HG02623 (cell line): ENCODE results near the gene TNFRSF13B.

Experiments
- ATAC-seq: cut with Tn5 transposase; IDR thresholded peaks from one replicate; pipeline ENCODE4 v1.9.1; 2021; ENCODE audit warnings: moderate library complexity; ENCODE audit not compliant: unreplicated experiment

TNFRSF13B gene

DNA sequence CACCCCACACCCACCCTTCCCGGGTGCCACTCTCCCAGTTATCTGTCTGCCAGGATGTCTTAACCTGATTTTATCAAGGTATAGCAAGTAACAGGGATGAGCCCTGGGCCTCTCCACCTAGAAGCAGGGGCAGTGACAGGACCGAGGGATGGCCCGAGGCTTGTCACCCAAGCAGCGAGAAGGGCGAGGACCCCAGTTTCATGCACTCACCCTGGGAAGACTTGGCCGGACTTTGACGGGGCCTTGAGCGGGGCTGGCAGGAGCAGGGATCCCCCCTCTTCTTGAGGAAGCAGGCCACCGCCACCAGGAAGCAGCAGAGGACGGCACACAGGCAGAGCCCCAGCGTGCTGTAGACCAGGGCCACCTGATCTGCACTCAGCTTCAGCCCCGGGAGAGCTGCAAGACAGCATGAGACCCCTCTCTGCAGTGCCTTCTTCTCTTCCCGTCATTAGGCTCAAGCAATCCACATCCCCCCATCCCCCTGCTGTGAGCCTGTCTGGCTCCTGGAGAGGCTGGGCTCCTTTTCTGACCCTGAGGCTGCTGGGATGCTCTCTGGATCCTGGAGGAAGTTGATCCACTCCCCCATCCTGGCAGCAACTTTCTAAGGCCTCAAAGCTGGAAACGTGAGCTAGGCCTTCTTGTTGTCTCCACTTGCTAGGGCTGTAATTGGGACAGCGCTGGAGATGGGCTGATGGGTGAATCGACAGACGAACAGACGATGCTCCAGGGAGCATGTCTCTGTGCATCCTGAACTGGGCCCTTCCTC, 31.6 kb downstream of the TNFRSF13B start:
- ATAC-seq = no peak

DNA sequence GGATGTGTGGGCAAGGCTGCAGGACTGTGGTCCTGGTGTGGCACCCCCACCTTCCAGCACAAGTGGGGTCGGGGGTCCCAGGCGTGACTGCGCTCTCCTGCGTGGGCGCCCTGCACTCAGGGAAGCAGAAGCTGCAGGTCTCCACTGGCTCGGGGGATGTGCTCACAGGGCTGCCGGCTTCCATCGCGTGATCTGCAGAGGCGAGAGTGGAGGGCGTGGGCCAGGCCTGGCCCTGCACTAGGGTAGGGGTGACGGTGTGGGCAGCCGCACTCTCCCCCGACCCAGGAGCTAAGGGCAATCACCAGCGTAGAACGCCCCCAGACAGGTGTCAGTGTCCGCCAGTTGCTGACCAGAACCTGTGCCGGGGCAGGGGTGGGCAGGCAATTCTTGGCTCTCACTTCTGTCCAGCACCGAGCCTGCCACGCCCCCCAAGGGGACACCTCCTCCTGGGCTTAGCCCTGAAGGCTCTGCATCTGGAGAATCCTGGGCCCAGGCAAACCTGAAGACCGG, 32.3 kb downstream of the TNFRSF13B start:
- no peak for ATAC-seq

DNA sequence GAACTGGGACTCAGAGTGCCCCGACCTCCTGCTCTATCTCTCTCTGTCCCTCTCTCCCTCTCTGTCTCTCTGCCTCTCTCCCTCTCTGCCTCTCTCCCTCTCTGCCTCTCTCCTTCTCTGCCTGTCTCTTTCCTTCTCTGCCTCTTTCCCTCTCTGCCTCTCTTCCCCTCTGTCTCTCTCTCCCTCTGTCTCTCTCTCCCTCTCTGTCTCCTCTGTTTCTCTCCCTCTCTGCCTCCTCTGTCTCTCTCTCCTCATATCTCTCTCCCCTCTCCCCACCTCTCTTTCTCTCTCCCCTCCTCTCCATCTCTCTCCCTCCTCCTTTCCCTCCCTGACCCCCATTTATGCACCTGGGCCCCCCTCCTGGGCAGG, 32.7 kb downstream of the TNFRSF13B start:
- ATAC-seq = no peak

DNA sequence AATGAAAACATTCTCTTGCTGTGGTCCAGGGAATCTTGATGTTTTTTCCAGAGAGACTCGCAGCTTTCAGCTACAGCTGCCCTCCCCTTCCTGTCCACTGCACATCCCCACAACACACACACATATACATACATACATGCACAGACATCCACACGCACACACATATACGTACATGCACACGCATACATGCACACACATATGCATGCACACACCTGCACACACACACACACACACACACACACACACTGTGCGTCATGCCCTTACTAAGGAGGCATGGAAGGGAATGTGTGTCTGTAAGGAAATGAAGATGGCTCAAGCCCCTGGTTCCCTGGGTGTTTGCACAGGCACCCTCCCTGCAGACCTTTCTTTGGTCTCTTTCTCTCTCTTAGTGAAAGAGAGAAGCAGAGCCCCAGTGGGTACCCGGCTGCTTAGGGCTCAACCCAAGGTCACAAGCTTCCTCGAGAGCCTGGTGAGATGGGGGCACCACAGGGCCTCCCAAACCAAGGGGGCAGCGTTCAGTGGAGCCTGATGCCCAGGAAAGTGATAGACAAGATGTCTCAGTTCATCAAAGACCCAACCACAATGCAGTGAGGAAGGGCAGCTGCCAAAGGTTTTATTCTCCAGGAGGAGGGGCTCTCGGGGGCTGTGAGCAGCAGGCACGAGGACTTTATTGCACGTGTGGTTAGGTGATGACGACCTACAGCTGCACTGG, 33.3 kb downstream of the TNFRSF13B start:
- no peak for ATAC-seq

GRCh38 chr17:16938031-16938430, 33.9 kb downstream of the TNFRSF13B start:
- no peak for ATAC-seq

DNA sequence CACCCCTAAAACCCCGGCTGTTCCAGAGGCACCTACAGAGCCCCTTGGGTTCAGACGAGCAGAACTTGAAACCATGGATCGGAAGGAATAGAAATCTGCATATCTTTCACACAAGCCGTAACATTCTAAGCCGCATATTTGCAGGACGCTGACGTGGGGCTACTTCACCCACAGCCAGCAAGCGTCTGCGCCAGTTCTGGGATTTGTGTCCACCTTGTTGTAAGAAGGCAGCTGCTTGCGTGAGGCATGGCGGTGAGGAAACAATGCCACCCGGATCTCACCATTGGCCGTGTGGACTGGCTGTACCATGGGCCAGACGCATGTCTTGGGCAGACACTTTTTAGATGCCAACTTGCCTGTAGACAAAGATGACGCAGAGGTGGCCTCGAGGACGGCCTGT, 34.5 kb downstream of the TNFRSF13B start:
- no peak for ATAC-seq

- ATAC-seq = no peak
Measured at GRCh38 chr17:16936536-16937310, 35.2 kb downstream of the TNFRSF13B start.

DNA sequence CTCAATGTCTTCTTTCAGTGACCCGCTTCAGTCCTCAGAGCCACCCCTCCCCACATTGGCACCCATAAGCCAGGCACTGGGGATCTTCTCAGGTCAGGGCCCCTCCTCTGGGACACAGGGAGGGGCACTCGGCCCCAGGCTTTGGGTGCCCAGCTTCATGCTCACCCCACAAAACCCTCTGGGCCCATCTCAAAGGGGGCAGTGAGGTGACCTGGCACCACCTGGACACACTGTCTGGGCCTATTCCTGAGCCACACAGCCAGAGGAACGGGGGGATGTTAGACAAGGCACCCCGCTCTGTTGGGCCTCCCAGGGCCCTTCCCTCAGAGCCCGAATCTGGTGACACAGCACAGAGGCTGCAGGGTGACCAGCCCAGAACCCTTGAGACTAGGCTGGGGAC, 36.1 kb downstream of the TNFRSF13B start:
- ATAC-seq = no peak

DNA sequence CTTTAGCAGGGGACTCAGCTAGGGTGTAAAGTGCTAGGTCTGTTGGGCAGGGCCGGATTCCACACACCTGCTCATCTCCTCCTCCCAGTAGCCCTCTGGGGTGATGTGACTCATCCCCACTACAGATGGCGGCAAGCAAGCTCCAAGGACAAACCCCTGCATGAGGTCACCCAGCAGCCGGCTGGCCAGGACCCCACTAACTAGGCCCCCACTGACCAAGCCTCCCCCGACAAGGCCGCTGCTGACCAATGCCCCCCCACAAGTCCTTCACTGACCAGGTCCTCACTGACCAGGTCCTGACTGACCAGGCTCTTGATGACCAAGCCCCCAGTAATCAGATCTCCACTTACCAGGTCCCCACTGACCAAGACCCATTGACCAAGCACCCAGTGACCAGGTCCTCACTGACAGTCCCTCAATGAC, 36.7 kb downstream of the TNFRSF13B start:
- no peak for ATAC-seq

GRCh38 chr17:16934836-16935235, 37.1 kb downstream of the TNFRSF13B start:
- ATAC-seq = no peak

DNA sequence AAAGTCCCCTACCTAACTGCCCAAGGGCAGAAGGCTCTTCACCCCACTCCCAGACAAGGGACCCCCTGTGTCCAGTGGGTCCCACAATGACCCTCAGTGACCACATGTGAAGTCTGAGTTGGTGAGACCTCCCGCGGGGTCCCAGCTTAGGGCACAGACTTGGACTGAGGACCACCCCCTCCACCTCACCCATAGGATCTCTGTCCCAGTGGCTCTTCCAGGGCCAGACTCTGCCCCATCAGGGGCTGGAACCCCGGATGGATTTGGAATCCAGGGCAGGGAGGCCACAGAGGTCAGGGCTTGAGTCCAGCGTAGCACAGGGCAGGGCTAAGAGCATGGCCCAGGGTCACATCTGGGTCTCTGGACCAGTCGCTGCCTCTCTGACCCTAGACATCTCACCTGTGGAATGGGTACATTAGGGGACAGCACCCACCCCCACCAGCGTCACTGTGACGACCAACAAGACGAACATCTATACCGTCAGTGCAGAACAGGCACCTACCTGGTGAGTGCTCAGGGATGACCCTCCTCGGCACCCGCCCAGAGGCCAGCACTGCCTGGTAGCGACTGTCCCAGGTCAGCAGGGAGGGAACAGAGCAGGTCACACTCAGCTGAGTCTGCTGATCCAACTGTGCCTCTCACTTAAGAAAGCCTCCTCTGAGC, 37.7 kb downstream of the TNFRSF13B start:
- no peak for ATAC-seq

- ATAC-seq = no peak
Measured at GRCh38 chr17:16933317-16934132, 38.4 kb downstream of the TNFRSF13B start.

- ATAC-seq = no peak
Measured at GRCh38 chr17:16932611-16933010, 39.3 kb downstream of the TNFRSF13B start.

DNA sequence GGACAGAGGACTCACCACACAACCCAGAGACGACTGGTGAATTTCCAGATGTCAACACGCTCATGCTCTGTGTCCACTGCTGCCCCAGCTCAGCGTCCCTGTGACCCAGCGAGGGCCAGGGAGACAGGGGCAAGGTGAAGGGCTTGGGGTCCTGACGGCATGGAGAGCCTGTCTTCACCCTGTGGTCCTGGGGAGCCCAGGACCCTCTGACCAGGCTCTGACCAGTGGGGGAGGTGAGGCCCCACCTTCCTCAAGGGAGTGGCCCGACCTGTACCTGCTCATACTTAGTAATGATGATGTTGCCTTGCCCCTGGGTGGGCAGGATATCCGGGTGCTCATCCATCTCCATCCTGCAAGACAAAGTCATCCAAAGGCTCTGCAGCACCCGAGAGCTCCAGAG, 39.8 kb downstream of the TNFRSF13B start:
- no peak for ATAC-seq

- ATAC-seq = no peak
Measured at GRCh38 chr17:16931318-16932060, 40.4 kb downstream of the TNFRSF13B start.

- ATAC-seq = no peak
Measured at GRCh38 chr17:16930571-16931317, 41.2 kb downstream of the TNFRSF13B start.

GRCh38 chr17:16929757-16930520, 42.0 kb downstream of the TNFRSF13B start:
- ATAC-seq = no peak
